Stimulated activated CD4-positive, alpha-beta T cell treated with anti-CD3 and anti-CD28 coated beads, Interleukin-15, amount 100 ng/mL, for 1 hour (primary cell): Measurements from ENCODE around the gene MRC2.
"Not testable (repeated sequence)": the region's sequence is repeated elsewhere in the genome, so short reads cannot be mapped to it uniquely, and the experiment has no call there.

Source experiments
- DNase-seq, 2 donors: peaks; one replicate each; pipeline ENCODE4 v3.0.0-alpha.2; 2020; ENCODE audit warnings: low read depth in 1 of 2, low spot score in 1 of 2

Gene MRC2, protein sequence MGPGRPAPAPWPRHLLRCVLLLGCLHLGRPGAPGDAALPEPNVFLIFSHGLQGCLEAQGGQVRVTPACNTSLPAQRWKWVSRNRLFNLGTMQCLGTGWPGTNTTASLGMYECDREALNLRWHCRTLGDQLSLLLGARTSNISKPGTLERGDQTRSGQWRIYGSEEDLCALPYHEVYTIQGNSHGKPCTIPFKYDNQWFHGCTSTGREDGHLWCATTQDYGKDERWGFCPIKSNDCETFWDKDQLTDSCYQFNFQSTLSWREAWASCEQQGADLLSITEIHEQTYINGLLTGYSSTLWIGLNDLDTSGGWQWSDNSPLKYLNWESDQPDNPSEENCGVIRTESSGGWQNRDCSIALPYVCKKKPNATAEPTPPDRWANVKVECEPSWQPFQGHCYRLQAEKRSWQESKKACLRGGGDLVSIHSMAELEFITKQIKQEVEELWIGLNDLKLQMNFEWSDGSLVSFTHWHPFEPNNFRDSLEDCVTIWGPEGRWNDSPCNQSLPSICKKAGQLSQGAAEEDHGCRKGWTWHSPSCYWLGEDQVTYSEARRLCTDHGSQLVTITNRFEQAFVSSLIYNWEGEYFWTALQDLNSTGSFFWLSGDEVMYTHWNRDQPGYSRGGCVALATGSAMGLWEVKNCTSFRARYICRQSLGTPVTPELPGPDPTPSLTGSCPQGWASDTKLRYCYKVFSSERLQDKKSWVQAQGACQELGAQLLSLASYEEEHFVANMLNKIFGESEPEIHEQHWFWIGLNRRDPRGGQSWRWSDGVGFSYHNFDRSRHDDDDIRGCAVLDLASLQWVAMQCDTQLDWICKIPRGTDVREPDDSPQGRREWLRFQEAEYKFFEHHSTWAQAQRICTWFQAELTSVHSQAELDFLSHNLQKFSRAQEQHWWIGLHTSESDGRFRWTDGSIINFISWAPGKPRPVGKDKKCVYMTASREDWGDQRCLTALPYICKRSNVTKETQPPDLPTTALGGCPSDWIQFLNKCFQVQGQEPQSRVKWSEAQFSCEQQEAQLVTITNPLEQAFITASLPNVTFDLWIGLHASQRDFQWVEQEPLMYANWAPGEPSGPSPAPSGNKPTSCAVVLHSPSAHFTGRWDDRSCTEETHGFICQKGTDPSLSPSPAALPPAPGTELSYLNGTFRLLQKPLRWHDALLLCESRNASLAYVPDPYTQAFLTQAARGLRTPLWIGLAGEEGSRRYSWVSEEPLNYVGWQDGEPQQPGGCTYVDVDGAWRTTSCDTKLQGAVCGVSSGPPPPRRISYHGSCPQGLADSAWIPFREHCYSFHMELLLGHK (N-terminal part only)

GRCh38 chr17:62627219-62627903, at the start of gene MRC2:
Gene MRC2, plus strand, starts transcription at chr17:62627670. Its CDS starts 133 bp downstream, at chr17:62627803.
- peak in 1 of 2 donors; percentile 32 for DNase-seq

DNA sequence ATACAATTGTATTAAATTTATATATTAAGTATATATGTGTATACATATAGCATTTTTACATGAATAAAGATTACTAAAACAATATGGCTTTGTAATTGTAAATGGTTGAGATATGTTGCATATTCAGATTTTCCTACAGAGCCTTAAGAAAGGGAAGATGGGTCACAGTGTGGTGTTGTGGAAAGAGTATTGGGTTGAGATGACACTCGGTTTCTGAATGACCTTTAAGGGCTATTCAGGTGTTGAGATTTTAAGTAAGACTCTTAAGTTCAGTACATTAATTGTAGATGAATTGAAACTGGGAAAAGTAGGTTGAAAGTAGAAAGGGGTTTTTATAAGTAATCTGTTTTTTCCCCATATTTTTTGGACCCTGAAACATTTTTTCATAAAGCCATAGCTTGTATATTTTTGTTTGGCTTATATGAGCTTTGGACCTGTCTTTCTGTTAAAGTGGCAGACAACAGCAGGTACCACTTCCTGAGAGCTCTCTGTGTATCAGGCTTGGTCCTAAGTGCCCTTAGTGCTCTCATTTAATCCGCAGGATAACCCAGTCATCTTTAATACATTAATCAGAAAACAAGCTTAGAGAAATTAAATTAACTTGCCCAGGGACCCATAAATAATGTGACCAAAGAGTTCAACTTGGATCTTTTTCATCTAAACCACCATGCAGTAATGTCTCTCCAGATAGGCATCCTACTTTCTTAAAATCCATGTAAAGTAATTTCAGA, 48.5 kb upstream of the MRC2 start:
- DNase-seq: no peak

GRCh38 chr17:62580947-62581346, 46.5 kb upstream of the MRC2 start:
- no peak for DNase-seq

DNA sequence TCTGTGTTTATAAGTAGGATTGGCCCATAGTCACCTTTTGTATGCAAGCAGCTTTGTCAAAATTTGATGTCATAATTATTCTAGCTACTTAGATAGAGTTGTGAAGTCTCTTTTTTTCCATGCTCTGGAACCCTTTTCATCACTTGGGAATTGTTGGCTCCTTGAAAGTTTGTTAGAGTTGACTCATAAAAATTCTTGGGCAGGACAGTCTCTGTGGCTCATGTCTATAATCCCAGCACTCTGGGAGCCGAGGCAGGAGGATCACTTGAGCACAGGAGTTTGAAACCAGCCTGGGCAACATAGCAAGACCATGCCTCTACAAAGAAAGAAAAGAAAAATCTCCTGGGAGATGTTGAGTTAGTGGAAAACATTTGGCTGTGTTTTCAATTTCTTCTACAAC, 45.7 kb upstream of the MRC2 start:
- no peak for DNase-seq

- DNase-seq: no peak
Observed at GRCh38 chr17:62587554-62587953, 39.9 kb upstream of the MRC2 start.

GRCh38 chr17:62588109-62588508, 39.4 kb upstream of the MRC2 start:
- no peak for DNase-seq

DNA sequence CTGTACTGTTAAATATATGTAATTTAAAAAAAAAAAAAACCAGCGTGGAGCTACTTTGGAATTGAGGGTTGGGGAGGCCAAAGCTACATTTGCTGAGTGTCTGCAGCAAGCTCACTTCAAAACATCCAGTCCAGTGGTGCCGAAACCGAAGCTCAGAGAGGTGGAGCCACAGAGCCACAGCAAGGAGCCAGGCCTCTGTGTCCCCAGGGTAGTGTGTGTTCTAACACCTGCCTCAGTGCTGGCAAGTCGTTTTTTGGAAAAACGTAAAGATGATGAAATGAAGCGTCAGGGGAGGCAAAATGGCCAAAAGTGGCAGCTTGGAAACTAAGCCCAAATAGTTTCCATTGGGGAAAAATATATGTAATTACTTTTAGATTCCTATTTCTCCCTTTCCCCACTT, 36.1 kb upstream of the MRC2 start:
- no peak for DNase-seq

- not testable (repeated sequence) for DNase-seq
Observed at GRCh38 chr17:62591822-62592221, 35.6 kb upstream of the MRC2 start.

DNA sequence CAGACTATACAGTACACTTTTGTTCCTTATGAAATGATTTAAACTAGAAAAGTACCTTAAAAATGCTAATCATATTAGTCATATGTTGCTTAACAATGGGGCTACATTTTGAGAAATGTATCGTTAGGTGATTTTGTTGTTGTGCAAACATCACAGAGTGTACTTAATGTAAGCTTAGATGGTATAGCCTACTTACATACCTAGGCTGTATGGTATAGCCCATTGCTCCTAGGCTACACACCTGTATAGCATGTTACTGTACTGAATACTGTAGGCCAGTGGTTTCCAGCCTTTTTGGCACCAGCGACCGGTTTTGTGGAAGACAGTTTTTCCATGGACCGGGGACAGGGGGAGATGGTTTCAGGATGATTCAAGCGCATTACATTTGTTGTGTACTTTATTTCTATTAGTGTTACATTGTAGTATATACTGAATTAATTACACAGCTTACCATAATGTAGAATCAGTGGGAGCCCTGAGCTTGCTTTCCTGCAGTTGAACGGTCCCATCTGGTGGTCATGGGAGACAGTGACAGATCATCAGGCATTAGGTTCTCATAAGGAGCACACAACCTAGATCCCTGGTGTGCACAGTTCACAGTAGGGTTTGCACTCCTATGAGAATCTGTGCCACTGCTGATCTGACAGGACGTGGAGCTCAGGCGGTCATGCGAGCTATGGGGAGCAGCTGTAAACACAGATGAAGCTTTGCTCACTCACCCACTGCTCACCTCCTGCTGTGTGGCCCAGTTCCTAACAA, 35.0 kb upstream of the MRC2 start:
- DNase-seq: no peak

DNA sequence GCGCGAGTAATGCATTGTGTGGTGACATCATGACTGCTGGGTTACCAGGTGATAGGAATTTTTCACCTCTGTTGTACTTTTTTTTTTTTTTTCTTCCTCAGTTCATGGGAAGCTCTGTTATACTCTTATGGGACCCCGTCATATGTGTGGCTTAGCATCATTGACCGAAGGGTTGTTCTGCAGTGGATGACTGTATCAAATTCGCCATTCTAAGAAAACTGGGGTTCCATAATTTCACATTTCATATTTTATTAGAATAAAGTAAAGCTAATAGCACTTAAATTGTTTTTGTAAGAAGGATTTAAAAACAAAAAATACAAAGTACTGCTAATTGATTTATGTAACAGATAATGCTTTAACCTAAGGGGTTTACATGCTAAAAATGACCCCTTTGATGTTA, 32.0 kb upstream of the MRC2 start:
- no peak for DNase-seq

DNA sequence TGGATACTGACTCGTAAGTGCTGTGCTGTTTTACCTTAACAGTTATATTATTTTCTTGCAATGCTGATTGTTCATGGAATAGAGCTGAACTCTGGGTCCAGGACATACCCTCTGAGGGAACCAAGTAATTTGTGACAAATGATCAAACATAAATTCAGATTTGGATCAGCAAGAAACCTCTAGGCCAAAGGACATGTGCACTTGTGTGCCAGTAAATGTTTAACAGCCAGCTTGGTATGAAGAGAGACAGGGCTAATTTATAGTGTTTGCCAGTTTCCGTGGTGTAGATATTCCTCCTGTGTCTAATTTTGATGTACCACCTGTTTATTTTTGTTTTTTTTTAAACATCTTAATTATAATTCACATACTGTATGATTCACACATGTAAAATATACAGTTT, 30.8 kb upstream of the MRC2 start:
- DNase-seq: no peak

DNA sequence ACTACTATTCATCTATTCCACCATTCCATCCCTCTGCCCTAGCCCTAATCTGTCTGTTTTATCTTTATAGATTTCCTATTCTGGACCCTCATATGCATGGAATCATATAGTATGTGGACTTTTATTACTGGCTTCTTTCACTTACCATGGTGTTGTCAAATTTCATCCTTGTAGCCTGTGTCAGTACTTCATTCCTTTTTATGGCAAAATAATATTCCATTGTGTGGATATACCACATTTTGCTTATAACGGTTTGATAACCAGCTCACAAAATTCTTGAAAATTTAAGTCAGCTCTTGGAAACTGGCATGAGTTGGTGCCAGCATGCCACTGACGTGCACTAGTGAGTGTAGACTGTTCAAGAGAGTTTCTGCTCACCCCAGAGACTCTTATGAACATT, 30.3 kb upstream of the MRC2 start:
- DNase-seq: no peak

GRCh38 chr17:62597920-62598319, 29.6 kb upstream of the MRC2 start:
- DNase-seq: no peak

- DNase-seq: no peak
Observed at GRCh38 chr17:62599964-62600657, 27.4 kb upstream of the MRC2 start.

DNA sequence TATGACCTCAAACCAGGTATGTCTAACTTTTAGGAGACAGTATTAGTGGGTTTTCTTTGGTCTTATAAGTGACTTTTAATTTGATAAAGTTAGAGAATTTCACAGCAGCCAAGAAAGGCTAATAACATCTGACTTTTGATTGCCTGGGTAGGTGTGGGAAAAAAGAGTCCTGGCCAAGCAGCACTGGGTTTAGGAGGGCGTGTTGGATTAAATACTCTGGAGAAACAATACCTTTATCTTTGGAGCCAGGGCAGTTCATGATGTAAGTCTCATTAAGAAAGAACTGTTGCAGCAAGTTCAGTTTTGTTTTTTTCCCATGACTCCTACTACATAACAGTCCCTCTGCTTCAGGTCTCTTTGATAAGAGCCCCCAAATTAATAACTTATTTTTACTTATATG, 26.7 kb upstream of the MRC2 start:
- DNase-seq: no peak

DNA sequence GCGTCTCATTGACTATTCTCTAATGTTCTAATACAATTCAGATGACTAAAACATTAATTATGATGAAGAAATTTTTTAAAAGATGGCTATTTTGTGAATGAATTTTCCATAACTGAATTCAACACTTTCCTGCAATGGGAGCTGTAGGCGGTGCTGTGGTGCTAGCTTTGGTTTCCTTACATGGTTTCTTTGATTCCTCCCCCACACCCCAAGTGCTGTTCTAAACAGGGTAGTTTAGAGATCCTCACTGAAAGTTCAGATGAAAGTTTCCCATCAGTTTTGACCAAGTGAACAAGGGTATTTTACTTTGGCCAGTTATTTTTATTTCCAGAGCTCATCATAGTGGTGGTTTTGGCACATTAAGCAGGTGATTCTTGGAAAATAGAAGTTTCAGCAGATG, 26.0 kb upstream of the MRC2 start:
- no peak for DNase-seq

DNA sequence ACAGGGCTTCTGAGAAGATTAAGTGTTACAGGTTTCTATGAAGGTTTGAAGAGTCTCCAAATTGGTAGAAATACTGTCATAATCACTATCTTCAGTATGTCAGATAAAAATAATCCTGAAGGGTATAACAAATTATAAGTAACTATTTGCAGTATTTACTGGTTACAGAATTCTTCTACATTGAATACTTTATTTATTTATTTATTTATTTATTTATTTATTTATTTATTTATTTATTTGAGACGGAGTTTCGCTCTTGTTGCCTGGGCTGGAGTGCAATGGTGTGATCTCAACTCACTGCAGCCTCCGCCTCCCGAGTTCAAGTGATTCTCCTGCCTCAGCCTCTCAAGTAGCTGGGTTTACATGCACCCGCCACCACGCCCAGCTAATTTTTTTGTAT, 23.7 kb upstream of the MRC2 start:
- DNase-seq: not testable (repeated sequence)

- no peak for DNase-seq
Observed at GRCh38 chr17:62605588-62605987, 21.9 kb upstream of the MRC2 start.

GRCh38 chr17:62611292-62611691, 16.2 kb upstream of the MRC2 start:
- DNase-seq: no peak
